GM12892 (cell line): Measurements from ENCODE around the gene PVALEF.

Experiments
- DNase-seq: peaks from one replicate; pipeline ENCODE4 v3.0.0; 2011; ENCODE audit not compliant: insufficient read length
- FAIRE-seq: peaks from 2 replicates; lab custom pipeline; 2011; peaks lifted over from hg19 to GRCh38; lab: Jason Lieb, UNC
- POLR2A ChIP-seq: IDR thresholded peaks from 2 replicates; pipeline ENCODE4 v1.6.1; 2011; ENCODE audit warnings: low read depth, low read length, control low read depth
- POLR2AphosphoS5 ChIP-seq: IDR thresholded peaks from 2 replicates; pipeline ENCODE4 v1.6.1; 2011; ENCODE audit warnings: low read depth, low read length, control low read depth
- TAF1 ChIP-seq: IDR thresholded peaks from 2 replicates; pipeline ENCODE4 v1.6.1; 2011; ENCODE audit warnings: low read depth, mild to moderate bottlenecking, control low read depth, low read length, borderline replicate concordance

The PVALEF gene

GRCh38 chr17:81160747-81161453, 4.4 kb upstream of the PVALEF start:
- DNase-seq (no peak), FAIRE-seq (no peak)
- TF ChIP-seq POLR2A (no peak), POLR2AphosphoS5 (no peak), TAF1 (no peak)

- FAIRE-seq: no peak
- TF ChIP-seq POLR2A: no peak
- TF ChIP-seq TAF1: no peak
- TF ChIP-seq POLR2AphosphoS5: no peak
- no peak for DNase-seq
These were observed 3.8 kb upstream of the PVALEF start for GRCh38 chr17:81161536-81161935.

- no peak for FAIRE-seq
- no peak for DNase-seq
- no peak for TF ChIP-seq POLR2AphosphoS5
- no peak for TF ChIP-seq POLR2A
- no peak for TF ChIP-seq TAF1
These were observed 3.3 kb upstream of the PVALEF start for GRCh38 chr17:81161972-81162371.

DNA sequence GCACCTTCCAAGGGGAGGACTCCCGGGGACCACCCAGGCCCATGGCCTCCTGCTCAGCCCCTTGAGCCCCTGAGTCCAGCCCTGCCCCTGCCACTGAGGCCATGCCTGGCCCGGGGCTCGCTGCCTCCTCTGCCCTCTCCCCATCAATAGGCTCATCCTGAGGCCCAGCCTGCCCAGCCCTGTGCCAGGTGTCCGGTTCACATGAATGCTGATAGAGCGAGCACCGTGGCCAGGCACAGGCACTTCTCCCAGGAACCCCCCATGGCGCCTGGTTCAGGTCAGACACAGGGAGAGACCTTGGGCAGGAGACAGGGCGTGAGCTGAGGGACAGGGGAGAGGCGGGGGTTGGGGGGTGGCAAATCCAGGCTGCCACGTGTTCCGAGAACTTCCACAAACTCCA, 2.8 kb upstream of the PVALEF start:
- TF ChIP-seq POLR2AphosphoS5: no peak
- TF ChIP-seq TAF1: no peak
- no peak for TF ChIP-seq POLR2A
- no peak for DNase-seq
- no peak for FAIRE-seq

- DNase-seq (no peak), FAIRE-seq (no peak)
- TF ChIP-seq TAF1 (no peak), POLR2AphosphoS5 (no peak), POLR2A (no peak)
These were observed 2.1 kb upstream of the PVALEF start for GRCh38 chr17:81163051-81163695.

GRCh38 chr17:81163703-81164370, 1.5 kb upstream of the PVALEF start:
- no peak for TF ChIP-seq TAF1
- no peak for TF ChIP-seq POLR2AphosphoS5
- no peak for TF ChIP-seq POLR2A
- DNase-seq: no peak
- FAIRE-seq: no peak

DNA sequence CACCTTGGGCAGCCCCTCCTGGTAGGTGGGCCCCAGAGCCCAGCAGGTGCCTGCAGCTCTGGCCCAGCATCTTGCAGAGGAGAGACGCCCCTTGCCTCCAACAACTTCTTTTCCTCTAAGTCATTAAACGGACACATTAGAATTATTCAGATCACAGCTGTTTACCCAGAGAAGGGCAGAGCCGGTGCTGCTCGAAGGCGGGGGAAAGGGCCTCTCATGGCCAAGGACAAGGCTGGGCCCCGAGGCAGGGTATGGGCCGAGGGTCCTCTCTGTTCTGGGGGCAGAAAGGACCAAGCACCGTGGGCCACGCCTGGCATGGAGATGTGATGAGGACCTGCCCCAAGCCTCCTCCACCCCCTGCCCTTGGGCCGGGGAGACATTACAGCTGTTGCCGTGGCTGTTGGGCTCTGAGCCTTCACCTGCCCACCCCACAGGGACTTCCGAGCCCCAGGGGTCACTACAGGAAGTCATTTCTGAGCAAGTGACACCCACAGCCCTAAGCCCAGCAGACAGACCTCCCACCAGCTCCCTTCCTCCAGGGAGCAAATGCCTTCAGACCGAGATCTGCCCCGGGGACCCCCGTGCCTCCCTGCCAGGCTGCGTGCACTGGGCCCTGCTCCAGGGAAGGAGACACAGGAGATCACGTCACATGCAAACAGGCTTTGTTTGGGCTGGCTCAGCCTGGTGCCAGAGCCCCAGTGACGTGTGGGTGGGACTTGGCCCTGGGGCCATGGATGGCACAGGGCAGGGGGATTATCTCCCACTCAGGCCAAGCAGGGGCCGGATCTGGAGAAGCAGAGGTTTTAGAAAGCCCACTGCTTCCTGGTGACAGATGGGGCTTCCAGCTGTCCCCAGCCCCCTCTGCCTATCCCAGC, 699 bp upstream of the PVALEF start:
- DNase-seq: no peak
- no peak for TF ChIP-seq POLR2A
- no peak for TF ChIP-seq TAF1
- no peak for TF ChIP-seq POLR2AphosphoS5
- FAIRE-seq: no peak

- FAIRE-seq: no peak
- no peak for DNase-seq
These were observed 756 bp downstream of the PVALEF start, which contains the start of gene AATK for GRCh38 chr17:81166033-81166492. Gene AATK (minus strand): TSS chr17:81166221. CDS start chr17:81165992, 229 bp downstream.

GRCh38 chr17:81167194-81167524, 1.9 kb downstream of the PVALEF start:
- no peak for TF ChIP-seq POLR2A
- TF ChIP-seq TAF1: no peak
- TF ChIP-seq POLR2AphosphoS5: no peak
- FAIRE-seq (no peak), DNase-seq (no peak)

More at GRCh38 chr17:81166033-81166492, 756 bp downstream of the PVALEF start, which contains the start of gene AATK:
- TF ChIP-seq POLR2AphosphoS5 (no peak), TAF1 (no peak), POLR2A (no peak)

DNA sequence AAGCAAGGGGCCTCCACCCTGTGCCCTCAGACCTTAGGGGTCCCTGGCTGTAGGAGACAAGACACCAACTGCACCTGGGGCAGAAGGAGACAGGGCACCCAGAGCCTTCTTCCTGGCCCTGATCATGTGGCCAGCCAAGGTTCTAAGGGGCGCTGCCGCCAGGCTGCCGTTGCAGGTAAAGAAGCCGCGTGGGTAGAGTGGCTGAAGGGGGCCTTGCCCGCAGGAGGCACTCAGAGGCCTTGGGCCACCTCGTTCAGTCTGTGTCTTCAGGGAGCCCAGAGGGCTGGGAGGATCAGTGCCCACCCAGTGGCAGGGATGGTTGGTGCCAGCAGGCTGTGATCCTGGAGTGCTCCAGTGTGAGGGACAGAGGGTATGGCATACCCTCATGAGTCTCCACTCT, 2.3 kb downstream of the PVALEF start:
- FAIRE-seq: no peak
- no peak for DNase-seq
- TF ChIP-seq POLR2AphosphoS5 (no peak), POLR2A (no peak), TAF1 (no peak)
